Activated CD4-positive, alpha-beta T cell treated with anti-CD3 and anti-CD28 coated beads for 36 hours (primary cell): ENCODE measurements around the gene VPS39. TPM values are rescaled to one million over a fixed set of nuclear protein-coding genes. Genes with fewer than 3 reads are reported as not detected.

Experiments used
- ATAC-seq: fragments of 200-7000 bp; cut with Tn5 transposase; one replicate; pipeline ENCODE4 v1.10.0; 2021; ENCODE audit warnings: mild to moderate bottlenecking, moderate library complexity
- CTCF ChIA-PET: fragments of 350-600 bp; sonication (Branson Sonifier 250); formaldehyde crosslinking; loops from one replicate; lab custom pipeline; 2021; ENCODE audit warnings: antibody characterized with exemption; lab: Charles Lee
- POLR2A ChIA-PET: fragments of 350-600 bp; sonication (Branson Sonifier 250); formaldehyde crosslinking; loops from one replicate; lab custom pipeline; 2021; ENCODE audit warnings: antibody characterized with exemption, inconsistent platforms; lab: Charles Lee
- DNase-seq: peaks from one replicate; pipeline ENCODE4 v3.0.0-alpha.2; 2020
- H3K27ac Mint-ChIP-seq: one replicate; pipeline ENCODE4 v1.8.0; 2021; ENCODE audit warnings: mixed read lengths
- H3K27me3 Mint-ChIP-seq: one replicate; pipeline ENCODE4 v1.8.0; 2021; ENCODE audit warnings: mixed read lengths
- H3K36me3 Mint-ChIP-seq: one replicate; pipeline ENCODE4 v1.8.0; 2021; ENCODE audit warnings: low read depth, mixed read lengths
- H3K4me1 Mint-ChIP-seq: one replicate; pipeline ENCODE4 v1.8.0; 2021; ENCODE audit warnings: mixed read lengths
- H3K4me3 Mint-ChIP-seq: one replicate; pipeline ENCODE4 v1.8.0; 2021; ENCODE audit warnings: mild to moderate bottlenecking, moderate library complexity, mixed read lengths
- H3K9me3 Mint-ChIP-seq: one replicate; pipeline ENCODE4 v1.8.0; 2021; ENCODE audit warnings: low read depth, mixed read lengths
- intact Hi-C, 2 experiments: fragments of 100-400 bp; cut with DNase I in 1 of 2; cut with micrococcal nuclease in 1 of 2; formaldehyde crosslinking; loops; one replicate each; pipeline versions ENCODE4 v1.14.2 to v1.15.1; 2022 to 2024; cut with DNase I, micrococcal nuclease
- total RNA-seq, 2 experiments: library from RNA; stranded (reverse); gene quantifications; one replicate each; pipeline ENCODE4 v1.2.3, GENCODE V29; 2021

VPS39 gene
- total RNA-seq, 2 experiments from 2014 or later, result 49.5 to 56.2 TPM

- intact Hi-C loops, result no loop called here
- H3K4me1 Mint-ChIP-seq, result no peaks in the 10 kb centered on the region
- no peaks in the 10 kb centered on the region for H3K9me3 Mint-ChIP-seq
- no peak overlapping the region for H3K27ac Mint-ChIP-seq
- no peak for ATAC-seq
- CTCF ChIA-PET, result interaction anchor here (0.8 to 2.4 kb wide), 7 partner anchors 14 to 150 kb away, joined by 3 to 10 read pairs (median 6); no protein-coding TSS in a partner anchor
- no peaks in the 10 kb centered on the region for H3K36me3 Mint-ChIP-seq
- DNase-seq, result no peak
- no peaks in the 10 kb centered on the region for H3K27me3 Mint-ChIP-seq
- POLR2A ChIA-PET, result no interaction called here
- H3K4me3 Mint-ChIP-seq, result no peak overlapping the region
These were observed 72.8 kb downstream of the VPS39 start for GRCh38 chr15:42135351-42135750.

- no peak overlapping the region for H3K27ac Mint-ChIP-seq
- ATAC-seq (no peak), DNase-seq (no peak)
- no peaks in the 10 kb centered on the region for H3K4me1 Mint-ChIP-seq
- no peaks in the 10 kb centered on the region for H3K9me3 Mint-ChIP-seq
- intact Hi-C loops, result no loop called here
- peaks cover 3% of the 10 kb centered on the region for H3K27me3 Mint-ChIP-seq
- H3K4me3 Mint-ChIP-seq, result no peak overlapping the region
- POLR2A ChIA-PET, result interaction anchor here (0.6 kb wide), 1 partner anchor 17 kb away, joined by 3 read pairs; no protein-coding TSS in a partner anchor
- CTCF ChIA-PET, result interaction anchor here (0.6 to 2.4 kb wide), 17 partner anchors 9 to 458 kb away, joined by 3 to 10 read pairs (median 4); no protein-coding TSS in a partner anchor
- H3K36me3 Mint-ChIP-seq, result no peaks in the 10 kb centered on the region
These were observed 73.4 kb downstream of the VPS39 start for GRCh38 chr15:42134617-42135245.

- ATAC-seq (peak; percentile 90), DNase-seq (peak; percentile 85)
- no peaks in the 10 kb centered on the region for H3K9me3 Mint-ChIP-seq
- H3K27me3 Mint-ChIP-seq, result peaks cover 7% of the 10 kb centered on the region
- no peak overlapping the region for H3K4me3 Mint-ChIP-seq
- H3K36me3 Mint-ChIP-seq, result no peaks in the 10 kb centered on the region
- ChIA-PET POLR2A (interaction anchor here (0.6 kb wide), 1 partner anchor 17 kb away, joined by 3 read pairs; no protein-coding TSS in a partner anchor), CTCF (interaction anchor here (0.6 to 2.4 kb wide), 17 partner anchors 8 to 458 kb away, joined by 3 to 10 read pairs (median 4); no protein-coding TSS in a partner anchor)
- no peaks in the 10 kb centered on the region for H3K4me1 Mint-ChIP-seq
- intact Hi-C loops, result no loop called here
- no peak overlapping the region for H3K27ac Mint-ChIP-seq
These were observed 74.1 kb downstream of the VPS39 start for GRCh38 chr15:42133886-42134502.

GRCh38 chr15:42133356-42133755 is 74.7 kb downstream of the VPS39 start:
- peaks cover 7% of the 10 kb centered on the region for H3K27me3 Mint-ChIP-seq
- H3K36me3 Mint-ChIP-seq, result no peaks in the 10 kb centered on the region
- ChIA-PET POLR2A (no interaction called here), CTCF (interaction anchor here (0.6 to 1.6 kb wide), 4 partner anchors 43 to 60 kb away, joined by 3 to 5 read pairs (median 4); no protein-coding TSS in a partner anchor)
- H3K4me1 Mint-ChIP-seq, result no peaks in the 10 kb centered on the region
- ATAC-seq, result no peak
- H3K27ac Mint-ChIP-seq, result no peak overlapping the region
- H3K4me3 Mint-ChIP-seq, result no peak overlapping the region
- no peak for DNase-seq
- intact Hi-C loops, result no loop called here
- no peaks in the 10 kb centered on the region for H3K9me3 Mint-ChIP-seq

- ChIA-PET POLR2A (no interaction called here), CTCF (interaction anchor here (0.8 to 1.4 kb wide), 6 partner anchors 46 to 260 kb away, joined by 3 to 4 read pairs (median 3); no protein-coding TSS in a partner anchor)
- no peak overlapping the region for H3K4me3 Mint-ChIP-seq
- no peaks in the 10 kb centered on the region for H3K4me1 Mint-ChIP-seq
- intact Hi-C loops, result no loop called here
- no peaks in the 10 kb centered on the region for H3K36me3 Mint-ChIP-seq
- no peak for ATAC-seq
- H3K27me3 Mint-ChIP-seq, result peaks cover 7% of the 10 kb centered on the region
- DNase-seq, result no peak
- no peaks in the 10 kb centered on the region for H3K9me3 Mint-ChIP-seq
- no peak overlapping the region for H3K27ac Mint-ChIP-seq
These were observed 76.0 kb downstream of the VPS39 start for GRCh38 chr15:42131826-42132806.

- POLR2A ChIA-PET, result interaction anchor here (0.6 kb wide), 1 partner anchor 360 kb away, joined by 3 read pairs; the partner anchor contains the start of gene ZNF106
- ATAC-seq (no peak), DNase-seq (no peak)
- no peak overlapping the region for H3K27ac Mint-ChIP-seq
- H3K36me3 Mint-ChIP-seq, result no peaks in the 10 kb centered on the region
- intact Hi-C loops, result no loop called here
- H3K9me3 Mint-ChIP-seq, result no peaks in the 10 kb centered on the region
- H3K4me1 Mint-ChIP-seq, result no peaks in the 10 kb centered on the region
- peaks cover 7% of the 10 kb centered on the region for H3K27me3 Mint-ChIP-seq
- H3K4me3 Mint-ChIP-seq, result no peak overlapping the region
- CTCF ChIA-PET, result interaction anchor here (0.7 to 1.4 kb wide), 3 partner anchors 47 to 278 kb away, joined by 3 to 4 read pairs (median 3); no protein-coding TSS in a partner anchor
These were observed 77.1 kb downstream of the VPS39 start for GRCh38 chr15:42131006-42131405.

GRCh38 chr15:42130246-42130986 is 77.7 kb downstream of the VPS39 start:
- Mint-ChIP-seq H3K4me1 (no peaks in the 10 kb centered on the region), H3K27me3 (peaks cover 7% of the 10 kb centered on the region), H3K27ac (no peak overlapping the region), H3K36me3 (no peaks in the 10 kb centered on the region), H3K9me3 (no peaks in the 10 kb centered on the region), H3K4me3 (no peak overlapping the region)
- POLR2A ChIA-PET, result interaction anchor here (0.6 kb wide), 1 partner anchor 361 kb away, joined by 3 read pairs; the partner anchor contains the start of gene ZNF106
- CTCF ChIA-PET, result interaction anchor here (0.7 to 1.4 kb wide), 4 partner anchors 19 to 279 kb away, joined by 3 to 6 read pairs (median 3); no protein-coding TSS in a partner anchor
- ATAC-seq (no peak), DNase-seq (no peak)
- intact Hi-C loops, result no loop called here

GRCh38 chr15:42129364-42129763 is 78.7 kb downstream of the VPS39 start:
- POLR2A ChIA-PET, result no interaction called here
- Mint-ChIP-seq H3K9me3 (no peaks in the 10 kb centered on the region), H3K4me3 (no peak overlapping the region), H3K4me1 (no peaks in the 10 kb centered on the region), H3K36me3 (no peaks in the 10 kb centered on the region), H3K27ac (no peak overlapping the region), H3K27me3 (peaks cover 11% of the 10 kb centered on the region)
- intact Hi-C loops, result no loop called here
- no peak for ATAC-seq
- CTCF ChIA-PET, result interaction anchor here (1.1 to 1.4 kb wide), 2 partner anchors 20 to 140 kb away, joined by 3 to 6 read pairs; no protein-coding TSS in a partner anchor
- no peak for DNase-seq

GRCh38 chr15:42128476-42128875 is 79.6 kb downstream of the VPS39 start:
- no peak for ATAC-seq

GRCh38 chr15:42123546-42123945 is 84.6 kb downstream of the VPS39 start:
- Mint-ChIP-seq H3K9me3 (no peaks in the 10 kb centered on the region), H3K4me3 (no peak overlapping the region), H3K36me3 (no peaks in the 10 kb centered on the region), H3K27me3 (peaks cover 4% of the 10 kb centered on the region), H3K27ac (no peak overlapping the region), H3K4me1 (no peaks in the 10 kb centered on the region)
- ChIA-PET CTCF (interaction anchor here (0.7 kb wide), 1 partner anchor 35 kb away, joined by 3 read pairs; no protein-coding TSS in a partner anchor), POLR2A (no interaction called here)
- ATAC-seq, result no peak
- no peak for DNase-seq
- intact Hi-C loops, result no loop called here

More at GRCh38 chr15:42128476-42128875, 79.6 kb downstream of the VPS39 start:
- CTCF ChIA-PET, result interaction anchor here (0.7 to 1.2 kb wide), 2 partner anchors 9 to 67 kb away, joined by 3 read pairs; no protein-coding TSS in a partner anchor
- intact Hi-C loops, result no loop called here
- Mint-ChIP-seq H3K9me3 (no peaks in the 10 kb centered on the region), H3K27ac (no peak overlapping the region), H3K4me3 (no peak overlapping the region), H3K36me3 (no peaks in the 10 kb centered on the region), H3K27me3 (peaks cover 11% of the 10 kb centered on the region), H3K4me1 (no peaks in the 10 kb centered on the region)
- DNase-seq, result no peak
- POLR2A ChIA-PET, result no interaction called here
